Measurements from ENCODE around the gene MARVELD1.

MARVELD1 gene

GRCh38 chr10:97759946-97760345, 46.4 kb downstream of the MARVELD1 start:
- DNase-seq = no peak

DNA sequence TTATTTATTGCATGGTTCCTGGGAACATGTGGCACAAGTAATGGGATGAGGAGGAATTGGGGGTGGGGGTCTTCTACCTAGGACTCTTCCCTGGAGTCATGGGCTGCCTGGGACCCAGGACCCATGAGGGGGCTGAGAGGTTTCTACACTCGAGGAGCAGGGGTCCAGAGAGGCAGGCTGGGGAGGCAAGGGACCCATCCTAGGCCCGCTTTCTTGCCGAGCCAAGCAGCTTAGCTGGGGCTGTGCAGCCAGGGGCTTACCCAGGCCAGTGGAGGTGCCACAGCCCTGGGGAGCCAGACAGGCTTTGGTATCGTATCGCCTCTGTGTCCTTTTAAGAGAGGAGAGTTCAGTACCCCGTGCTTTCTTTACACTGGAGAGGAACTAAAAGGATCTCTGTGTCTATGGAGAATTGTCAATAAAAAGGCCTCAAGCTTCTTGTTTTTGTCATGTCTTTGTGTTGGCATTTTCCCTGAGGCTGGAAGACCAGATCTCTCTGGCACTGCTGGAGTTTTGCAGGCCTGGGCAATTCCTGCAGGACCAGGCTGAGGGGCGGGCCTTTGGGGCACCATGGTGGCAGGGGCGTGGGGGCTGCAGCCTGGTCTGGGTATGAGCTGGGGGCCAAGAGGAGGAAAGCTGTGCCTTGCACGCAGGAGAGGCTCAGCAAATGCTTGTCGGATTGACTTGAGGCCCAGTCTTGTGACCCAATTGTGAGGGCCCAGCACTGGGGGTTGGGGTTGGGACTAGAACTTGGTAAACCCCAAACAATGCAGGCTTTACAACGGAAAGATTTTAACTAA, 47.1 kb downstream of the MARVELD1 start:
- no peak for DNase-seq

GRCh38 chr10:97761331-97761865, 47.9 kb downstream of the MARVELD1 start:
- no peak for DNase-seq

DNA sequence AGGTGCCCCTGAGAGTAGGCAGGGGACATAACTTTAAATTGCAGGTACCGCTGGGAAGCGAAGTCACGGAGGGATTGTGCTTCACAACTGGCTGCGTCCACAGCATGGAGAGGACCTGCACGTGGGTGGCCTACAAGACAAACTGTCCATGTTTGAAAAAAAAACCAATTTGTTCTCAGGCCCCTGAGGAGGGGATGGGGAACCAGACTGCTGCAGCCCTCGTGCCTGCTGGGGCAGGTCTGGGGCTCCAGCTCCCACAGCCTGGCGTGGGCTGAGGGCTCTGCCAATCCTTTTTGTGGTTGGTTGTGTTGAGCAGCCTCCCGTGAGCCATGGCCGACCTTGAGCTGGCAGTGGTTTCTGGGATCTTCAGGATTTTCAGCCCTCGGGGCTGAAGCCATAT, 48.5 kb downstream of the MARVELD1 start:
- DNase-seq = no peak

GRCh38 chr10:97762816-97763215, 49.3 kb downstream of the MARVELD1 start:
- no peak for DNase-seq

DNA sequence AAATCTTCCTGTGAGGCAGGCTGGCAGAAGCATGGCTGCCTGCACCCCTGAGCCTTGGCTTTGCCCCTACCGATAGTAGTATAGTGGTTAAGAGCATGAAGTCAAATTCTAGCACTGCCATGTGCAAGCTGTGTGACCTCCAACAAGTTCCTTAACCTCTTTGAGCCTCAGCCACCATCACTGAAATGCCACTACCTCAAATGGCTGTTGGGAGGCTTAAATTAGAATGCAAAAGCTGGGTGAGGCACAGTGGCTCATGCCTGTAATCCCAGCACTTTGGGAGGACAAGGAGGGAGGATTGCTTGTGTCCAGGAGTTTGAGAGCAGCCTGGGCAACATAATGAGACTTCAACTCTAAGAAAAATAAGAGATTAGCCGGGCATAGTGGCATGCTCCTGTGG, 49.9 kb downstream of the MARVELD1 start:
- no peak for DNase-seq

DNA sequence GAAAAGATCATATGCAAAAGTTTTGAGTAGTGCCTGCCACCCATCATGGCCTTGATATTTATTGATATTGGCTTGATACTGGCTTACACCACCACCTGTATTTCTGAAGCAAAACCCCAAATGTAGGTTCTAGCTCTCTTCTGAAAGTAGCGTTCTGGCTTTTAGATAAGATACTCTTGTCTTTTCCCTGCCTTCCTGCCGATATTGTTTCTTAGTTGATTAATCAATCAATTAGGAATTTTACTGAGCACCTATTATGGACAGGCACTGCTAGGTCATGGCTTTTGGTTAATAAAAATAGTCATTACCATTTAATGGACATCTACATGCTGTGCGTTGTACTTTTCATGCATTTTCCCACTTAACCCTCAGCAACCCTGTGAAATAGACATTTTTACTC, 50.4 kb downstream of the MARVELD1 start:
- DNase-seq = no peak

GRCh38 chr10:97764519-97764931, 51.0 kb downstream of the MARVELD1 start:
- DNase-seq = no peak

DNA sequence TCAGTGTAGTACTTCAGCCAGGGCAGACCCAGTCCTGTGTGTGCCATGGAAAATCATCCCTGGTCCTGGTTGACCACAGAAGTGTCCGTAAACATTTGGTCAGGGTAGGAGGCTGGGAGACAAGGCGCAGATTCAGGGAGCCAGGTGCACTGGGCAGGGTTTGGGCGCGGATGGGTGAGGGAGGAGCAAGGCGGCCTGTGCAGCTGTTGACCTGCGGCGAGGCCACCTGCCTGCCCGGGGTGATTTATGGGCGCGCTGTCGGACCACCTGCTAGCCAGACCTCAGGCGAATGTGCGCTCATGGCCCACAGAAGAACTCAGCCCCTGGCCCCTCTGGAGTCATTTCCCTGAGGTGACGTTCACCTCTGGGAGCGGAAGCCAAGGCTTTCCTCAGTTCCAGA, 51.7 kb downstream of the MARVELD1 start:
- no peak for DNase-seq

DNA sequence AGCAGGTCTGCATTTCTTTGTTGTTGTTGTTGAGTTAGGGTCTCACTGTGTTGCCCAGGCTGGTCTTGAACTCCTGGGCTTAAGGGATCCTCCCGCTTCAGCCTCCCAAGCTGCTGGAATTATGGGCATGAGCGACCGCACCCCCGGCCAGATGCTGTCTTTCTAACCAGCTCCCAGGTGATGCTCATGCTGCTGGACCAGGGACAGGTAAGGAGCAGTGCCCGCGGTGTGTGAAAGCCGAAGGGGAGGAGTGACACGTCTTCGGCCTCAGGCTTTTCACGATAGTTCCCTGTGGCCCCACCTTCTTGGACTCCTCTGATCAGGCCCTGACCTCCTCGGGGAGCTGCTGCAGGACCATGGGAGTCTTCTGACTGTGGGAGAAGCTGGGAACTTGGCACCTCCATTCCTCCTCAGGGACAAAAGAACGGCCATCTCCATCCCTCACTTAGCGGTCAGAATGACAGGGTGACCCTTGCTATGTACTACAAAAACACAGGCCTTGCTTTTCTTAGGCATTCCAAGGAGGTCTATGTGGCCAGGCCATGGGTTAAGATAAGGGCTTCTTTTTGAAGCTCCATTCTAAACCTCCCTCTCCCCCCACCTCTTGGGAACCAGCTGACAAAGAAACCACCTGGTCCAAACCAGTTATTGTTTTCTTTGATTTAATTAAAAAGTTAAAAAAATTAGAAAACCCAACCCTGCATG, 52.7 kb downstream of the MARVELD1 start:
- DNase-seq = peak; percentile 7

- peak; percentile 20 for DNase-seq
Observed at GRCh38 chr10:97766996-97767924, 53.7 kb downstream of the MARVELD1 start.
